Measurements from ENCODE around the gene ZNF385B.

DNA sequence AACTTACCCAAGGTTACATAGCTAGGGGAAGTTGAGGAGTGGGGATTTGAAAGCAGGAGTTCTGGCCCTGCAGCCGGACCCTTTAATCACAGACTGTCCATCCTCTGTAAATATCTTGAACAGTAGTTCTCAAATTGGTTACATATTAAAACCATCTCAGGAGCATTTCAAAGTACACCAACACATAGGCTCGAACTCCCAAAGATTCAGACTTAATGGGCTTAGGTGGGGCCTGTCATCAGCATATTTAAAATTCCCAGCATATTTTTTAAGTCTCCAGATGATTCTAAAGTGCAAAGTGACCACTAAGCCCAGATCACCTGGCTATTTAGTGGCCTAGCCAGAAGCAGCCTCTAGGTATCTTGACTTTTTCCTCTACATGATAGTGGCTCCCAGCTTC is 192.2 kb downstream of the ZNF385B start:
- no peak for TF ChIP-seq EP300 (IDR thresholded peaks at IDR 0.05)
- TF ChIP-seq, protein P1, sequence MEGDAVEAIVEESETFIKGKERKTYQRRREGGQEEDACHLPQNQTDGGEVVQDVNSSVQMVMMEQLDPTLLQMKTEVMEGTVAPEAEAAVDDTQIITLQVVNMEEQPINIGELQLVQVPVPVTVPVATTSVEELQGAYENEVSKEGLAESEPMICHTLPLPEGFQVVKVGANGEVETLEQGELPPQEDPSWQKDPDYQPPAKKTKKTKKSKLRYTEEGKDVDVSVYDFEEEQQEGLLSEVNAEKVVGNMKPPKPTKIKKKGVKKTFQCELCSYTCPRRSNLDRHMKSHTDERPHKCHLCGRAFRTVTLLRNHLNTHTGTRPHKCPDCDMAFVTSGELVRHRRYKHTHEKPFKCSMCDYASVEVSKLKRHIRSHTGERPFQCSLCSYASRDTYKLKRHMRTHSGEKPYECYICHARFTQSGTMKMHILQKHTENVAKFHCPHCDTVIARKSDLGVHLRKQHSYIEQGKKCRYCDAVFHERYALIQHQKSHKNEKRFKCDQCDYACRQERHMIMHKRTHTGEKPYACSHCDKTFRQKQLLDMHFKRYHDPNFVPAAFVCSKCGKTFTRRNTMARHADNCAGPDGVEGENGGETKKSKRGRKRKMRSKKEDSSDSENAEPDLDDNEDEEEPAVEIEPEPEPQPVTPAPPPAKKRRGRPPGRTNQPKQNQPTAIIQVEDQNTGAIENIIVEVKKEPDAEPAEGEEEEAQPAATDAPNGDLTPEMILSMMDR (IDR thresholded peaks at IDR 0.05): no peak

All from ovary (tissue), 3 donors.